HL-60 (cell line): ENCODE results near the gene SF3B2.

Experiments
- GABPA ChIP-seq: IDR thresholded peaks from 2 replicates; pipeline ENCODE4 v1.6.1; 2012; ENCODE audit warnings: low read depth
- POLR2AphosphoS5 ChIP-seq: IDR thresholded peaks from 2 replicates; pipeline ENCODE4 v1.6.1; 2012; ENCODE audit warnings: low read depth
- TF ChIP-seq, protein P1 (sequence below): IDR thresholded peaks from one replicate; pipeline ENCODE4 v1.5.1; 2011; ENCODE audit warnings: low read length, control low read depth, inconsistent platforms; ENCODE audit not compliant: insufficient read depth

DNA sequence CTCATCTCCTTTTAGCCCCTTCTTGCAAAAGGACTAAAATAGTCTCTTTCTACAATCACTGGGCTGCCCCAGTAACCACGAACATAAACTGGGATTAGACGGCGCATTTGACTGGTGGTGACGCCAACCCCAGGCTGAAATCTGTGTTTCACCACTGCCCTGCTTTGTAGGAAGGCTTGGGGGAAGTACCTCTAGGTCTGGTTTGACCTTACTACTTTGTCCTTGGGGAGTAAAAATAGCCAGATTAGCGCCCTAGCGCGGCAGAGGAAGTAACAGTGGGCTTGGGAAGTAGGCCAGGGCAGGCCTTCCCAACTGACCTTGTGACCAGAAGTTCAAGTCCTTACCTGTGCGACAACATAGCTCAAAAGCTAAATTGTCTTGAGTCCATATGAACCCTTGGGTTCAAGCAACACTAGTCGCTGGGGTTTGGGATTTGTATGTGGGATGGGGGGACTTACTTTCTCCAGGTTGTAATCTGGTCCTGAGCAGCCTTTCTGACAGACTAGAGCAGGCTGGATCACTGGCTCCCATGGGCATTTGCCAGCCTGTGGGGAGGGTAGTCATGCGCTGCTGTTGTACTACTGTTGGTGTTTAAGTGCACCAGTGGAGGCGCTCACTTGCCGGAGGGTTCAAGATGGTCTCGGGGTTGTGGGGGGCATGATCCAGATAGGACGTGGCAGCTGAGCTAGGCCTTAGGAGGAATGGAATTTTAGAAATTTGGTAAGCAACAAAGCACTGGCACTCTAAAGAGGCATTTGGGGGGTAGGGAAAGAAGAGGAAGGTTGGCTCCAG lies 17.0 kb downstream of the SF3B2 start:
- TF ChIP-seq, protein P1, sequence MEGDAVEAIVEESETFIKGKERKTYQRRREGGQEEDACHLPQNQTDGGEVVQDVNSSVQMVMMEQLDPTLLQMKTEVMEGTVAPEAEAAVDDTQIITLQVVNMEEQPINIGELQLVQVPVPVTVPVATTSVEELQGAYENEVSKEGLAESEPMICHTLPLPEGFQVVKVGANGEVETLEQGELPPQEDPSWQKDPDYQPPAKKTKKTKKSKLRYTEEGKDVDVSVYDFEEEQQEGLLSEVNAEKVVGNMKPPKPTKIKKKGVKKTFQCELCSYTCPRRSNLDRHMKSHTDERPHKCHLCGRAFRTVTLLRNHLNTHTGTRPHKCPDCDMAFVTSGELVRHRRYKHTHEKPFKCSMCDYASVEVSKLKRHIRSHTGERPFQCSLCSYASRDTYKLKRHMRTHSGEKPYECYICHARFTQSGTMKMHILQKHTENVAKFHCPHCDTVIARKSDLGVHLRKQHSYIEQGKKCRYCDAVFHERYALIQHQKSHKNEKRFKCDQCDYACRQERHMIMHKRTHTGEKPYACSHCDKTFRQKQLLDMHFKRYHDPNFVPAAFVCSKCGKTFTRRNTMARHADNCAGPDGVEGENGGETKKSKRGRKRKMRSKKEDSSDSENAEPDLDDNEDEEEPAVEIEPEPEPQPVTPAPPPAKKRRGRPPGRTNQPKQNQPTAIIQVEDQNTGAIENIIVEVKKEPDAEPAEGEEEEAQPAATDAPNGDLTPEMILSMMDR, result no peak
- TF ChIP-seq GABPA (no peak), POLR2AphosphoS5 (peak; percentile 18; the same call in 1 of the 2 replicates)
